GM21737 (cell line): ENCODE measurements around the gene LACTB.

ENCODE experiments used
- ATAC-seq: cut with Tn5 transposase; IDR thresholded peaks from one replicate; pipeline ENCODE4 v1.9.1; 2021; ENCODE audit warnings: mild to moderate bottlenecking, moderate library complexity; ENCODE audit not compliant: unreplicated experiment

Gene LACTB

GRCh38 chr15:63122002-63122875, 578 bp downstream of the LACTB start:
- ATAC-seq, result peak; percentile 88

DNA sequence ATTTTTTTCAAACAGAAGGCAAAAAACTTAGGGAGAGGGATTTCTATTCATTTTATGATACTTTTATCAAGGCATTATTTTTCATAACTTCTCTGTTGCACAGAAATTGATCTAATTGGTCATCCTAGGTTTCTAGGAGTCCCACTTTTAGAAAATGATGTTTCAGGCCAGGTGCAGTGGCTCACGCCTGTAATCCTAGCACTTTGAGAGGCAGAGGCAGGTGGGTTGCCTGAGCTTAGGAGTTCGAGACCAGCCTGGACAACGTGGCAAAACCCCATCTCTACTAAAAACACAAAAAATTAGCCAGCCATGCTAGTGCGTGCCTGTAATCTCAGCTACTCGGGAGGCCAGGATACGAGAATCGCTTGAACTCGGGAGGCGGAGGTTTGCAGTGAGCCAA, 2.8 kb downstream of the LACTB start:
- ATAC-seq, result no peak

DNA sequence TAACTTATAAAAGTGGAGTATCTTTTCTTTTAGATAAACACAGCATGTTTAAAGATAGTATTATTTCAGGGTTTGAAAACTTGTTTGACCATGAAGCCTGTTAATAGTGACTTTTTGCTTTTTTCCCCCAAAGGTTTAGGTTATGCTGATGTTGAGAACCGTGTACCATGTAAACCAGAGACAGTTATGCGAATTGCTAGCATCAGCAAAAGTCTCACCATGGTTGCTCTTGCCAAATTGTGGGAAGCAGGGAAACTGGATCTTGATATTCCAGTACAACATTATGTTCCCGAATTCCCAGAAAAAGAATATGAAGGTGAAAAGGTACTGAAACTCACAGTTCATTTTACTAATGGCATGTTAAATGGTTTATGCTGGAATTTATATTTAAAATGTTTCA, 5.1 kb downstream of the LACTB start:
- no peak for ATAC-seq

DNA sequence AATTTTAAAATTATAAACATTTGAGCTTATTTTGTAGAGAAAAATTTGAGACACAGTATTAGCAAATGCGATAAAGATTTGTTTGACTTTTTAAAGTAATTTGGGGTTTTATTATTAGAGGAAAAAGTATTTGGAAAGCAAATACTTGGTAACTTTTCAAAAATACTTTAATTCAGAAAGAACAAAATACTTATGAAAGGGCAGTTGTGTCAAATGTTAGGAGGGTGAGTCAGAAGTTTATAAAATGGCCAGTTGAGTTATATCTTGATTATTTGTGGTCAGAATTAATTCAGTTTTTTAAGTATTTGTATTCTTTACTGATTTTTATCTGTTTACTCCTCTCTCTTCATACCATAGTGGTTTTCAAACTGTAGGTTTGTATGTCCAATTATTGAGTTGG, 12.1 kb downstream of the LACTB start:
- ATAC-seq, result no peak

DNA sequence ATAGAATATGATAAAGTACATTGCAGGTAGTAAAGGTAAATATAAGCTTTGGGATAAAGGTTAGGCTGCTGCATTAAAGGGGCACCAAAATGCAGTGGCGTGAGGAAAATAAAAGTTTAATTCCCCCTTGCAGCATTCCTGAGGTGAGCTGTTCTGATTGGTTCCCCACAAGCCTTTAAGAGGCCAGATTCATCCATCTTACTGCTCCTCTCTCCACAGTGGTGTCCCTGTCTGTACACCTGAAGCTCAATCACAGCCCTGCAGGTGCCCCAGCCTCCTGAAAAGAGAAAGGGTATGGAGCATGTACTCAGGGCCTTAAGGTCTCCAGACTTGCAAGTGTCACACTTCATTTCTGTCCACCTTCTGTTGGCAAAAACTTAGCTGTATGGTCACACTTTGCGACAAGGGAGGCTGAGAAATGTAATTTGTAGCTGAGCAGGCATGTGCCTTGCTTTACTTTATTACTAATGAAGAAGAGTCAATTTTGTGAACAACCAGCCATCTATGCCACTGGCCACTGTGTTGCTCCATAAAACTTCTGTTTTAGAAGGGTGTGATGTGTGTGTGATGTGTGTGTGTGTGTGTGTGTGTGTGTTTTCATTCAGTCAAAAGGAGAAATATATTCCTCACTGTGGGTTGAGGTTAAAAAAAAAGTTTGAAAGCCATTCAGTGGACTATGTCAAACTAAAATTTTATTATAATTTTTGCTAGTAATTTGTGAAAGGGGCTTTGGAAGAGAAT, 12.8 kb downstream of the LACTB start:
- ATAC-seq, result no peak

DNA sequence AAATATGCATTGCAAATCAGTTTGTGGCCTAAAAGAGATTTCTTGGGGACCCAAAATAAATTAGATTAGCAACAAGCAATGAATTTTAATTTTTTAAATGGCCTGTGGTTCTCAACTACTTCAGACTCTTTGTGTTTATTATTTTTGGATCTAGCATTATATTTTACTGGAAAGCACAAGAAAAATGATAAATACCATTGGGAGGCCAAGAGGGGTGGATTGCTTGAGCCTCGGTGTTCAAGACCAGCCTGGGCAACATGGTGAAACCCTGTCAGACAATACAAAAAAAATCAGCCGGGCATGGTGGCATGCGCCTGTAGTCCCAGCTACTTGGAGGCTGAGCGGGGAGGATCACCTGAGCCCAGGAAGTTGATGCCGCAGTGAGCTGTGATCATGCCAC, 13.6 kb downstream of the LACTB start:
- ATAC-seq, result no peak

DNA sequence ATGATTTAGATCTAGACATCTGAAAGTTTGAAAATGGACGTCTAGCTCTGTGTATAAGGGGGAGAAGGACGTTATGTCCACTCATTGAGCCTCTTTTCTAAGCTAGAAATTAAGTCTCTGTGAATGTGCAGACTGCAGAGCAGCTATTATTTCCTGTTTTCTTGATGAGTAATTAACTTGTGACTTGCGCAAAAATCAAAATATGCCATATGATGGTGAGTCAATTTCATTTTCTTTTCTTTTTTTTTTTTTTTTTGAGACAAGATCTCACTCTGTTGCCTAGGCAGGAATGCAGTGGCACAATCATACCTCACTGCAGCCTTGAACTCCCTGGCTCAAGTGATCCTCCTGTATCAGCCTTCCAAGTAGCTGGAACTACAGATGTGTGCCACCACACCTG, 14.1 kb downstream of the LACTB start:
- no peak for ATAC-seq

DNA sequence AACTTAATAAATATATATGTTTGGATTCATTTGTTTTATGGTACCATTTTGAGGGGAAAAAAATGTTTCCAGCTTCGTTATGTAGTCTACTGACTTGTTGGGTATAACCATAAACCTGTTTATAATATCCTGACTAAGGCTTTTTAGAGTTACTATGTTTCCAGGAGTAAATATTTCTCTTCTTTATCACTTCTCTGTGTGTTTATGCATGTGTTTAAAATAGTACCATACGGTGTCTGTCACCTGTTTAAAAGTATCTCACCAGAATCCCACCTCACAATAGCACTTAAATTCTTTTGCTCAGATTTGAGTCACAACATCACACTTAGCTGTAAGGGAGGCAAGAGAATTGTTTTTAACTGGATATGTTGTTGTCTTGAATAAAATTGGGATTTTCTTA, 15.1 kb downstream of the LACTB start:
- ATAC-seq, result no peak

- ATAC-seq, result no peak
Measured at GRCh38 chr15:63140936-63141335, 19.3 kb downstream of the LACTB start.

- no peak for ATAC-seq
Measured at GRCh38 chr15:63145426-63145825, 23.8 kb downstream of the LACTB start.

GRCh38 chr15:63146684-63147083, 25.0 kb downstream of the LACTB start:
- ATAC-seq, result no peak

- no peak for ATAC-seq
Measured at GRCh38 chr15:63151665-63152064, 30.0 kb downstream of the LACTB start.

DNA sequence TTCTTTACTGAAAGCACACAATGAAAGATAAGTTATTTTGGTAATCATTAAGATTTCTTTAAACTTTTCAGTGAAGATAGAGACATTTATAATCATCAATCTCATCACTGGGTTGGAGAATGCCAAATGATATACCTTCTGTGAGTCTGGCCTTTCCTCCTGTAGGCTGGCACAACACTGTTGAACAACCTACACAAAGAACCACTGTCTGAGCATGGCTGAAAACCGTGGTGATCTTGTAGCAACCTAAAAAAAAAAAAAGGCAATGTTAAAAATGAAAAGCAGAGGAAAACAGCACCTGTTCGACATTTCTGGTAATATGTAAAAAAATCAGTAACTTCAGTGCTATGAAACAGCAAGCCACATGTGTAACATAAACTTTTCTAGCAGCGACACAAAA, 33.8 kb downstream of the LACTB start:
- no peak for ATAC-seq

- ATAC-seq, result no peak
Measured at GRCh38 chr15:63156086-63156710, 34.5 kb downstream of the LACTB start.

- ATAC-seq, result no peak
Measured at GRCh38 chr15:63156755-63157117, 35.1 kb downstream of the LACTB start.

GRCh38 chr15:63157118-63157843, 35.6 kb downstream of the LACTB start, which contains the start of gene RPS27L:
Gene RPS27L (minus strand): TSS chr15:63157477. CDS start chr15:63157405, 72 bp downstream.
- ATAC-seq, result peak; percentile 95

- peak; percentile 11 for ATAC-seq
Measured at GRCh38 chr15:63157891-63158431, 36.3 kb downstream of the LACTB start.

DNA sequence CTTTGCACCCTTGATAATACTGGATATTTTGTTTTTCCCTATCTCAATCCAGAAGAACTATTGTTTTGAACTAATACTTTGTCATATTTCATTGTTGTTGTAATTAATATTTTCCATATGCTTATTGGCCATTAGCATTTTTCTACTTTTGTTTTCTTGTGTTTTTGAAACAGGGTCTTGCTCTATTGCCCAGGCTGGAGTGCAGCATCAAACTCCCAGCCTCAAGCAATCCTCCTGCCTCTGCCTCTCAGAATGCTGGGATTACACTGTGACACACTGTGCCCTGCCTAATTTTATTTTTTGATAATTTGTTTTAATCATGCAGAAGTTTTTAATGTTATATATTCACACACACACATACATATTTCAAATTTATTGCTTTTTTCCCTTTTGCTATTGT, 39.0 kb downstream of the LACTB start:
- no peak for ATAC-seq

- ATAC-seq, result no peak
Measured at GRCh38 chr15:63163217-63163616, 41.6 kb downstream of the LACTB start.

DNA sequence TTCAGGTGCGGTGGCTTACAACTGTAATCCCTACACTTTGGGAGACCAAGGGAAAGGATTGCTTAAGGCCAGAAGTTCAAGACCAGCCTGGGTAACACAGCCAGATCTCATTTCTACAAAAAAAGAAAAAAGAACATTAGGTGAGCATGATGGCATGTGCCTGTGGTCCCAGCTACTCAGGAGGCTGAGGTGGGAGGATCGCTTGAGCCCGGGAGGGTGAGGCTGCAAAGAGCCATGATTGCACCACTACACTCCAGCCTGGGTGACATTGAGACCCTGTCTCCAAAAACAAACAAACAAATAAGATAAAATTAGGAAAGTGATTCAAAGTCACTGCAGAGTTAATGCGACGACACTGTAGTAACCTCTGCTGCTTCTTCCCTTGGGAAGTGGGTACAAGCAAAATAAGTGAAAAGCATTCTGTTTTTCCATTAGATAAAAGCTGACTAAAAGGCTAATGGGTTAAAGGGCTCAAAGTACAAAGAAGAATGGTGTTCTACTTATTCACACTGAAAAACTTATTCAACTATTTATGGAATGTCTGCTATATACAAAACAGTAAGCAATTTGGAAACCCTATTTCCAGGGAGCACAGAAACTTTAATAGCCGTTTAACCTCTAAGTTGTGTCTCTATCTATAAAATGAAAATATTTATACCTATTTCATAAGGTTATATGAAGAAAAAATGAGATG, 43.7 kb downstream of the LACTB start:
- ATAC-seq, result no peak
